ENCODE data around the gene COMMD10.
"Not testable (repeated sequence)": the region's sequence is repeated elsewhere in the genome, so short reads cannot be mapped to it uniquely, and the experiment has no call there.

COMMD10 gene

GRCh38 chr5:116084871-116085715, at the start of gene COMMD10:
Gene COMMD10, plus strand, starts transcription at chr5:116085025.
- DNase-seq: peak; percentile 89

- DNase-seq: no peak
Measured at GRCh38 chr5:116035123-116035522, 49.7 kb upstream of the COMMD10 start.

GRCh38 chr5:116037236-116037822, 47.5 kb upstream of the COMMD10 start:
- DNase-seq: no peak

GRCh38 chr5:116038817-116039216, 46.0 kb upstream of the COMMD10 start:
- no peak for DNase-seq

GRCh38 chr5:116042375-116042774, 42.5 kb upstream of the COMMD10 start:
- no peak for DNase-seq

GRCh38 chr5:116044073-116044472, 40.8 kb upstream of the COMMD10 start:
- DNase-seq: no peak

GRCh38 chr5:116045821-116046220, 39.0 kb upstream of the COMMD10 start:
- DNase-seq: no peak

- DNase-seq: no peak
Measured at GRCh38 chr5:116046261-116046660, 38.6 kb upstream of the COMMD10 start.

- no peak for DNase-seq
Measured at GRCh38 chr5:116046823-116047222, 38.0 kb upstream of the COMMD10 start.

- DNase-seq: no peak
Measured at GRCh38 chr5:116058346-116058936, 26.4 kb upstream of the COMMD10 start.

GRCh38 chr5:116062352-116062751, 22.5 kb upstream of the COMMD10 start:
- no peak for DNase-seq

GRCh38 chr5:116063950-116064349, 20.9 kb upstream of the COMMD10 start:
- DNase-seq: no peak

GRCh38 chr5:116068028-116068632, 16.7 kb upstream of the COMMD10 start:
- peak; percentile 66 for DNase-seq

- DNase-seq: no peak
Measured at GRCh38 chr5:116071211-116071610, 13.6 kb upstream of the COMMD10 start.

GRCh38 chr5:116075191-116075831, 9.5 kb upstream of the COMMD10 start:
- peak; percentile 13 for DNase-seq

- DNase-seq: no peak
Measured at GRCh38 chr5:116076496-116076895, 8.3 kb upstream of the COMMD10 start.

GRCh38 chr5:116078199-116078598, 6.6 kb upstream of the COMMD10 start:
- DNase-seq: no peak

- peak; percentile 56 for DNase-seq
Measured at GRCh38 chr5:116084287-116084691, 536 bp upstream of the COMMD10 start.

- not testable (repeated sequence) for DNase-seq
Measured at GRCh38 chr5:116086309-116086708, 1.5 kb downstream of the COMMD10 start.

GRCh38 chr5:116088062-116088461, 3.2 kb downstream of the COMMD10 start:
- peak; percentile 19 for DNase-seq

- DNase-seq: no peak
Measured at GRCh38 chr5:116090302-116090701, 5.5 kb downstream of the COMMD10 start.

GRCh38 chr5:116091416-116091815, 6.6 kb downstream of the COMMD10 start:
- no peak for DNase-seq

GRCh38 chr5:116097301-116097700, 12.5 kb downstream of the COMMD10 start:
- DNase-seq: no peak

All from hematopoietic multipotent progenitor cell treated with erythropoietin and hydrocortisone succinate and interleukin-3 and kit ligand, for 8 days (in vitro differentiated cells).